Fibroblast of villous mesenchyme (primary cell): ENCODE results near the gene TNFAIP6. TPM values are rescaled to one million over a fixed set of nuclear protein-coding genes. Genes with fewer than 3 reads are reported as not detected.
"Not testable (repeated sequence)": the region's sequence is repeated elsewhere in the genome, so short reads cannot be mapped to it uniquely, and the experiment has no call there.

Experiments used
- DNase-seq: peaks from one replicate; pipeline ENCODE4 v3.0.0-alpha.2; 2010; ENCODE audit warnings: low read depth
- H3K4me3 ChIP-seq: 2 replicates; pipeline ENCODE4 v1.5.1; 2011; ENCODE audit warnings: low read depth, mild to moderate bottlenecking, low read length
- CTCF ChIP-seq: IDR thresholded peaks from 2 replicates; pipeline ENCODE4 v1.5.1; 2012; ENCODE audit warnings: low read depth, mild to moderate bottlenecking, low read length; ENCODE audit not compliant: insufficient read depth
- small RNA-seq: library from RNA; depleted of rRNA; stranded (forward); fragments of <200 nt; gene quantifications from one replicate; pipeline ENCODE3, GENCODE V24; 2012
- total RNA-seq: library from RNA; depleted of rRNA; stranded (reverse); fragments of >200 nt; gene quantifications from 2 replicates; pipeline ENCODE4 v1.2.3, GENCODE V29; 2012

TNFAIP6 gene
- total RNA-seq, 1 donor: 14.2 TPM

GRCh38 chr2:151409601-151410484, 52.5 kb downstream of the TNFAIP6 start, which contains the start of gene RIF1:
RIF1 (plus strand) TSS chr2:151409902; CDS start chr2:151410424, 522 bp downstream.
- peak; percentile 94 for DNase-seq
- peak; percentile 66 for TF ChIP-seq CTCF

GRCh38 chr2:151410485-151410834, 53.1 kb downstream of the TNFAIP6 start:
- H3K4me3 ChIP-seq: peak overlapping the region; percentile 91
- DNase-seq: peak; percentile 16
- TF ChIP-seq CTCF: no peak

More at GRCh38 chr2:151409601-151410484, 52.5 kb downstream of the TNFAIP6 start, which contains the start of gene RIF1:
- peak within 1 kb of the TSS; percentile 91 for H3K4me3 ChIP-seq

- TF ChIP-seq CTCF: no peak
- no peak for DNase-seq
- no peak overlapping the region for H3K4me3 ChIP-seq
These were observed 60.3 kb downstream of the TNFAIP6 start for GRCh38 chr2:151417650-151418049.

GRCh38 chr2:151421681-151422080, 64.3 kb downstream of the TNFAIP6 start:
- not testable (repeated sequence) for DNase-seq, H3K4me3 ChIP-seq

- no peak overlapping the region for H3K4me3 ChIP-seq
- no peak for TF ChIP-seq CTCF
- DNase-seq: no peak
These were observed 65.6 kb downstream of the TNFAIP6 start for GRCh38 chr2:151422917-151423439.

GRCh38 chr2:151423760-151424159, 66.4 kb downstream of the TNFAIP6 start:
- no peak overlapping the region for H3K4me3 ChIP-seq
- no peak for TF ChIP-seq CTCF
- peak; percentile 54 for DNase-seq

Small RNAs within 50 kb of the gene (small RNA-seq; reads per million reads assigned to genes)
- not detected for gene MIR4773-1
- gene RN7SL124P: not detected

Other genes starting within 250 kb of the TNFAIP6 start
- 4.2 and 4.7 TPM in 2 replicates for gene RBM43, start 95.7 kb upstream of the TNFAIP6 start, total RNA-seq
- gene NMI, start 67.9 kb upstream of the TNFAIP6 start, total RNA-seq: 13.9 and 14.7 TPM in 2 replicates
- gene RIF1, start 52.3 kb downstream of the TNFAIP6 start, total RNA-seq: 43.8 and 51.0 TPM in 2 replicates